ENCODE data around the gene GNB1L. TPM values are rescaled to one million over a fixed set of nuclear protein-coding genes. Genes with fewer than 3 reads are reported as not detected.
A peak's percentile ranks its signal among the peaks of the same experiment; 100 is the strongest.

GNB1L gene
- total and polyA plus RNA-seq, 9 of the 15 experiments (the other 6 are each of a cell fraction or from before 2014, with no cell fraction given), result 0.56 to 50.5 (median 10.2) TPM

GRCh38 chr22:19757985-19758895 lies 96.4 kb downstream of the GNB1L start (continued):
- no peak for TF ChIP-seq ZZZ3 (IDR thresholded peaks at IDR 0.05)
- 0 out of 2 replicates have a peak, but pooled peaks have one; percentile 15 for TF ChIP-seq JUNB (CRISPR knock-in tag; conservative IDR thresholded peaks at IDR 0.05)
- TF ChIP-seq ZNF639 (CRISPR knock-in tag; conservative IDR thresholded peaks at IDR 0.05 in 1 of 2, IDR thresholded peaks at IDR 0.05 in 1 of 2), result 0 out of 4 replicates have a peak, but pooled peaks of 1 of the 2 experiments have one; percentile 4
- no peak for TF ChIP-seq ZBTB33 (CRISPR knock-in tag; IDR thresholded peaks at IDR 0.05)
- 0 out of 2 replicates have a peak, but pooled peaks have one; percentile 10 for TF ChIP-seq HIVEP1 (CRISPR knock-in tag; IDR thresholded peaks at IDR 0.05)
- peak; percentile 96; the same call in 1 of the 2 replicates for TF ChIP-seq RBM14 (IDR thresholded peaks at IDR 0.05; ENCODE audit: borderline replicate concordance, insufficient read depth, low read depth, low read length)
- peak; percentile 13; the same call in 1 of the 2 replicates for TF ChIP-seq ZBTB7A (IDR thresholded peaks at IDR 0.05; ENCODE audit: borderline replicate concordance, control insufficient read depth, low read depth, low read length)
- TF ChIP-seq E2F1 (CRISPR knock-in tag; IDR thresholded peaks at IDR 0.05), result peak; percentile 56; the same call in 1 of the 2 replicates
- peak; percentile 3; the same call in 1 of the 2 replicates for TF ChIP-seq HBP1 (CRISPR knock-in tag; IDR thresholded peaks at IDR 0.05)
- TF ChIP-seq CBX1 (IDR thresholded peaks at IDR 0.05; ENCODE audit: low read depth), result no peak
- no peak for TF ChIP-seq TOE1 (IDR thresholded peaks at IDR 0.05; ENCODE audit: borderline replicate concordance)
- TF ChIP-seq TOE1 (CRISPR knock-in tag; IDR thresholded peaks at IDR 0.05; ENCODE audit: borderline replicate concordance, low read depth), result no peak
- peak; percentile 13 for TF ChIP-seq HMGN3 (IDR thresholded peaks at IDR 0.05; ENCODE audit: borderline replicate concordance, extremely low read depth, insufficient read length, low read depth, low read length)
